ENCODE measurements around the gene IFNL2. TPM values are rescaled to one million over a fixed set of nuclear protein-coding genes. Genes with fewer than 3 reads are reported as not detected.

IFNL2 gene
- total and polyA plus RNA-seq, 9 of the 15 experiments (the other 6 are each of a cell fraction or from before 2014, with no cell fraction given): not detected

DNA sequence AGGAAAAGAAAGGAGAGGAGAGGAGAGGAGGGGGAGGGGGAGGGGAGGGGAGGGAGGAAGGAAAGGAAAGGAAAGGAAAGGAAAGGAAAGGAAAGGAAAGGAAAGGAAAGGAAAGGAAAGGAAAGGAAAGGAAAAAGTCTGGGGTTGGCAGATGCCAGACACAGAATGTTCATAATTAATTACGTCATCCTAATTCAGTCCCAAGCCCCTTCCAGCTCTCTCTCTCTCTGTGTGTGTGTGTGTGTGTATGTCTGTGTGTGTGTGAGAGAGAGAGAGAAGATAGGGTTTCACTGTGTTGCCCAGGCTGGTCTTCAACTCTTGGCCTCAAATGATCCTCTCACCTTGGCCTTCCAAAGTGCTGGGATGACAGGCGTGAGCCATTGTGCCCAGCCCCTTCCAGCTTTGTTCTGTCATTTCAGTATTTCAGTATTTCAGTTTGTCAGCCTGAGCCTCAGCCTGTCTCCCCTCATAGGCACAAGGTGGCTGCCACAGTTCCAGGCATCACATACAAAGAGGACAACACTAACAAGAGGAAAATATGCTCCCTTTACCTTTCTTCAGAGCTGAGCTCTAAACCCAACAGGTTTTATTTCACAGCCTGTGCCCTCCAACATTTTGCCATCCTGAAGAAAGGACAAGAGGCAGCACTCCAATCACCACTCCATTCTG lies 38.0 kb upstream of the IFNL2 start:
- Histone ChIP-seq H3K27me3 (ENCODE audit: control insufficient read depth in 2 of 2, insufficient read depth in 2 of 2, low read length in 2 of 2) (peaks cover 2 to 12% of the 10 kb centered on the region in 2 experiments; a peak in 4 of 5 replicates), H3K4me3 (no peak overlapping the region), H3K79me2 (ENCODE audit: control insufficient read depth, insufficient read depth, low read length) (no peaks in the 10 kb centered on the region), H3K4me2 (ENCODE audit: insufficient read depth, low read length) (no peak overlapping the region), H2AFZ (ENCODE audit: low read depth, low read length) (no peak overlapping the region), H3K4me1 (replicated peaks in 1 of 2; ENCODE audit: control insufficient read depth in 2 of 2, insufficient read depth in 2 of 2, low read length in 2 of 2) (no peaks in the 10 kb centered on the region; a peak in 1 of 5 replicates), H3K27ac (ENCODE audit: extremely low read depth, low read depth, low read length) (no peak overlapping the region), H3K9me1 (ENCODE audit: control insufficient read depth, insufficient read depth, low read length) (no peaks in the 10 kb centered on the region), H3K9ac (ENCODE audit: insufficient read depth in 1 of 2, low read depth in 2 of 2, low read length in 2 of 2) (no peak overlapping the region), H4K20me1 (replicated peaks; ENCODE audit: control insufficient read depth, insufficient read depth, low read length) (no peaks in the 10 kb centered on the region), H3K9me3 (replicated peaks; ENCODE audit: control insufficient read depth, insufficient read depth, low read depth, low read length) (no peaks in the 10 kb centered on the region), H3K36me3 (ENCODE audit: control insufficient read depth, insufficient read depth, low read length) (no peaks in the 10 kb centered on the region)
- intact Hi-C loops (cut with micrococcal nuclease) (no loop called here), in situ Hi-C loops (cut with MboI) (no loop called here)
- DNase-seq (ENCODE audit: extremely low read depth in 1 of 4, low spot score in 3 of 4) (no peak), FAIRE-seq (no peak), ATAC-seq (no peak)
- 0% methylated on average over 1 of the region's 2 CpGs for WGBS (ENCODE audit: insufficient coverage, low coverage, missing lambda C conversion rate)
- POLR2A ChIA-PET: interaction anchor here (0.6 to 0.7 kb wide), 2 partner anchors 11 to 155 kb away, joined by 3 read pairs; no protein-coding TSS in a partner anchor
- no TSS peak for BruUV-seq (replicated peaks)
- TF ChIP-seq HLTF (IDR thresholded peaks at IDR 0.05) (0 out of 2 replicates have a peak, but pooled peaks have one; percentile 47), BCOR (IDR thresholded peaks at IDR 0.05) (0 out of 2 replicates have a peak, but pooled peaks have one; percentile 12), ATF7 (IDR thresholded peaks at IDR 0.05) (peak; percentile 62; the same call in 1 of the 2 replicates), SMARCA5 (IDR thresholded peaks at IDR 0.05) (peak; percentile 54; the same call in 1 of the 2 replicates), NR4A1 (CRISPR knock-in tag; IDR thresholded peaks at IDR 0.05) (no peak), NR4A1 (tag; IDR thresholded peaks at IDR 0.05) (no peak), ETV1 (tag; conservative IDR thresholded peaks at IDR 0.05; ENCODE audit: low read depth) (no peak), C11orf30 (IDR thresholded peaks at IDR 0.05; ENCODE audit: low read depth) (no peak), RBM25 (IDR thresholded peaks at IDR 0.05; ENCODE audit: low read depth, low read length, severe bottlenecking) (peak; percentile 86)
- TF ChIP-seq, protein P1, sequence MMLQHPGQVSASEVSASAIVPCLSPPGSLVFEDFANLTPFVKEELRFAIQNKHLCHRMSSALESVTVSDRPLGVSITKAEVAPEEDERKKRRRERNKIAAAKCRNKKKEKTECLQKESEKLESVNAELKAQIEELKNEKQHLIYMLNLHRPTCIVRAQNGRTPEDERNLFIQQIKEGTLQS (IDR thresholded peaks at IDR 0.05): peak; percentile 56
- TF ChIP-seq, protein P1 (CRISPR knock-in tag; conservative IDR thresholded peaks at IDR 0.05): no peak
- TF ChIP-seq, protein P2, sequence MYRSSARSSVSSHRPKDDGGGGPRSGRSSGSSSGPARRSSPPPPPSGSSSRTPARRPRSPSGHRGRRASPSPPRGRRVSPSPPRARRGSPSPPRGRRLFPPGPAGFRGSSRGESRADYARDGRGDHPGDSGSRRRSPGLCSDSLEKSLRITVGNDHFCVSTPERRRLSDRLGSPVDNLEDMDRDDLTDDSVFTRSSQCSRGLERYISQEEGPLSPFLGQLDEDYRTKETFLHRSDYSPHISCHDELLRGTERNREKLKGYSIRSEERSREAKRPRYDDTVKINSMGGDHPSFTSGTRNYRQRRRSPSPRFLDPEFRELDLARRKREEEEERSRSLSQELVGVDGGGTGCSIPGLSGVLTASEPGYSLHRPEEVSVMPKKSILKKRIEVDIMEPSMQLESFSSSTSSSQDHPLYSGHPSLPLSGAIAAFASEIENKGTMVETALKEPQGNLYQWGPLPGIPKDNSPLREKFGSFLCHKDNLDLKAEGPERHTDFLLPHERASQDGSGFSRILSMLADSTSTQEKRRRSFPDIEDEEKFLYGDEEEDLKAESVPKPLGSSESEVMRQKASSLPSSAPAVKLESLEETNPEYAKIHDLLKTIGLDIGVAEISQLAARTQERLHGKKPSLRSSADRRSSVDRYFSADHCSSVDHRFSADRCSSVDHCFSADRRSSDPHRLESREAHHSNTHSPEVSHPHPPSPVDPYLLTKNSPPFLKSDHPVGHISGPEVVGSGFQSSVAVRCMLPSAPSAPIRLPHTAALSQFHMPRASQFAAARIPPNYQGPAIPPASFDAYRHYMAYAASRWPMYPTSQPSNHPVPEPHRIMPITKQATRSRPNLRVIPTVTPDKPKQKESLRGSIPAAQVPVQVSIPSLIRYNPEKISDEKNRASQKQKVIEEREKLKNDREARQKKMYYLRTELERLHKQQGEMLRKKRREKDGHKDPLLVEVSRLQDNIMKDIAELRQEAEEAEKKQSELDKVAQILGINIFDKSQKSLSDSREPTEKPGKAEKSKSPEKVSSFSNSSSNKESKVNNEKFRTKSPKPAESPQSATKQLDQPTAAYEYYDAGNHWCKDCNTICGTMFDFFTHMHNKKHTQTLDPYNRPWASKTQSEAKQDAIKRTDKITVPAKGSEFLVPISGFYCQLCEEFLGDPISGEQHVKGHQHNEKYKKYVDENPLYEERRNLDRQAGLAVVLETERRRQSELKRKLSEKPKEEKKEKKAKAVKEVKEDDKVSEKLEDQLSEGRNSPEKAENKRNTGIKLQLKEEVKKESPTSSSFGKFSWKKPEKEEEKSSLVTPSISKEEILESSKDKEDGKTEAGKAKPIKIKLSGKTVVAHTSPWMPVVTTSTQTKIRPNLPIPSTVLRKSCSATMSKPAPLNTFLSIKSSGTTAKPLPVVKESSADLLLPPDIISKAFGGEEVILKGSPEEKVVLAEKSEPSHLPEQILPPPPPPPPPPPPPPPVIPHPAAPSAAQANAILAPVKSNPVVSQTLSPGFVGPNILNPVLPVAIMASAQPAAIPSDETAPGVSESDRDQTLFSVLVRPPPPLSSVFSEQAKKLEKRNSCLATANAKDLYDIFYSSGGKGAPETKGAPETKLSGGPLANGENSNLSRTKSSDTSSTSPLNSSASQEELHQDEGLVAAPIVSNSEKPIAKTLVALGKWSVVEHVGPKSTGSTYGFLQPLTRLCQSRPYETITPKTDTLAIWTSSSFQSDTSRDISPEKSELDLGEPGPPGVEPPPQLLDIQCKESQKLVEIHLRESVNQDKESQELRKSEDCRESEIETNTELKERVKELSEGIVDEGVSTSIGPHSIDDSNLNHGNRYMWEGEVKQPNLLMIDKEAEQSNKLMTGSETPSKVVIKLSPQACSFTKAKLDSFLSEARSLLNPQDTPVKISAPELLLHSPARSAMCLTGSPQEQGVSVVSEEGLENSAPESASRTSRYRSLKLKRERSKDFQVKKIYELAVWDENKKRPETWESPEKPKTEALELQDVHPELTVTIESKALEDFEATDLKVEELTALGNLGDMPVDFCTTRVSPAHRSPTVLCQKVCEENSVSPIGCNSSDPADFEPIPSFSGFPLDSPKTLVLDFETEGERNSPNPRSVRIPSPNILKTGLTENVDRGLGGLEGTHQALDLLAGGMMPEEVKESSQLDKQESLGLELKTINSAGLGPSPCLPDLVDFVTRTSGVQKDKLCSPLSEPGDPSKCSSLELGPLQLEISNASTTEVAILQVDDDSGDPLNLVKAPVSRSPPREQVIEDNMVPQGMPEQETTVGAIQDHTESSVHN (IDR thresholded peaks at IDR 0.05; ENCODE audit: borderline replicate concordance in 1 of 2, low read depth in 1 of 2): no peak
- CTCF ChIA-PET (ENCODE audit: low intra/inter-chr PET ratio): no interaction called here

All from K562 (cell line).